K562 (cell line): ENCODE measurements around the gene SLBP.

Source experiments
- MAFK ChIP-seq: IDR thresholded peaks from 2 replicates; pipeline ENCODE4 v1.6.1; 2011; ENCODE audit warnings: low read length, improper control_type of control experiment
- RAD51 ChIP-seq: fragments of 450-650 bp; IDR thresholded peaks from 2 replicates; pipeline ENCODE4 v1.7.1; 2016; ENCODE audit warnings: low read depth, mild to moderate bottlenecking, borderline replicate concordance
- ZNF134 ChIP-seq: fragments of 250-450 bp; sonication (Bioruptor Pico); conservative IDR thresholded peaks from 2 replicates; pipeline ENCODE4 v1.4.0; 2020
- TF ChIP-seq, protein P1 (sequence below): fragments of 250-450 bp; sonication (Bioruptor Pico); IDR thresholded peaks from 2 replicates; pipeline ENCODE4 v1.4.0; 2020; ENCODE audit warnings: mild to moderate bottlenecking, moderate library complexity
- TF ChIP-seq, protein P2 (sequence below), 3 experiments: IDR thresholded peaks in 2 of 3; conservative IDR thresholded peaks in 1 of 3; 2 replicates each; pipeline ENCODE4 v1.5.1; 2011 to 2012; ENCODE audit warnings: low read length in 3 of 3, mild to moderate bottlenecking in 3 of 3, control low read depth in 2 of 3, improper control_type of control experiment in 1 of 3, inconsistent platforms in 1 of 3, low read depth in 1 of 3, mixed read lengths in 1 of 3, moderate library complexity in 1 of 3; ENCODE audit not compliant: insufficient read depth in 2 of 3
- TF ChIP-seq, protein P3 (sequence below): fragments of 450-650 bp; IDR thresholded peaks from 2 replicates; pipeline ENCODE4 v1.6.1; 2018; ENCODE audit warnings: mild to moderate bottlenecking, low read depth; ENCODE audit not compliant: partially characterized antibody

DNA sequence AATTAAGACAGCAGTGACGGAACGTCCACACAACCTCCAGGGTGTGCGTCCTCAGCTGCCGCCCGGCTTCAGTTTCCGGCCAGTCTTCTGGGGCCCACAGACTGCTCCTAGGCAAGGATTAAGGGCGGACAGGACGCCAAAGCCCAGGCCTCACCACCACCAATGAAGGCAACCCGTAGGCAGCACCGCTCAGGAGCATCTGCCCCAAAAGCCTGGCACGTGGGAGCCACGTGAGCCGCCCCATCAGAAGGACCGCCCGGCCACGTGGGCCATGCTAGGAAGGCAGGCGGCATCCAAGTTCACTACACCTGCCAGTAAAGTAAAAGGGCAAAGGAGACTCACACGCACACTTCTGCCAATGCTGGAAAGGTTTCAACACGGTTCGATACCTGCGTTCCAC lies 42.3 kb downstream of the SLBP start:
- TF ChIP-seq ZNF134 (CRISPR knock-in tag) = no peak
- TF ChIP-seq, protein P1, sequence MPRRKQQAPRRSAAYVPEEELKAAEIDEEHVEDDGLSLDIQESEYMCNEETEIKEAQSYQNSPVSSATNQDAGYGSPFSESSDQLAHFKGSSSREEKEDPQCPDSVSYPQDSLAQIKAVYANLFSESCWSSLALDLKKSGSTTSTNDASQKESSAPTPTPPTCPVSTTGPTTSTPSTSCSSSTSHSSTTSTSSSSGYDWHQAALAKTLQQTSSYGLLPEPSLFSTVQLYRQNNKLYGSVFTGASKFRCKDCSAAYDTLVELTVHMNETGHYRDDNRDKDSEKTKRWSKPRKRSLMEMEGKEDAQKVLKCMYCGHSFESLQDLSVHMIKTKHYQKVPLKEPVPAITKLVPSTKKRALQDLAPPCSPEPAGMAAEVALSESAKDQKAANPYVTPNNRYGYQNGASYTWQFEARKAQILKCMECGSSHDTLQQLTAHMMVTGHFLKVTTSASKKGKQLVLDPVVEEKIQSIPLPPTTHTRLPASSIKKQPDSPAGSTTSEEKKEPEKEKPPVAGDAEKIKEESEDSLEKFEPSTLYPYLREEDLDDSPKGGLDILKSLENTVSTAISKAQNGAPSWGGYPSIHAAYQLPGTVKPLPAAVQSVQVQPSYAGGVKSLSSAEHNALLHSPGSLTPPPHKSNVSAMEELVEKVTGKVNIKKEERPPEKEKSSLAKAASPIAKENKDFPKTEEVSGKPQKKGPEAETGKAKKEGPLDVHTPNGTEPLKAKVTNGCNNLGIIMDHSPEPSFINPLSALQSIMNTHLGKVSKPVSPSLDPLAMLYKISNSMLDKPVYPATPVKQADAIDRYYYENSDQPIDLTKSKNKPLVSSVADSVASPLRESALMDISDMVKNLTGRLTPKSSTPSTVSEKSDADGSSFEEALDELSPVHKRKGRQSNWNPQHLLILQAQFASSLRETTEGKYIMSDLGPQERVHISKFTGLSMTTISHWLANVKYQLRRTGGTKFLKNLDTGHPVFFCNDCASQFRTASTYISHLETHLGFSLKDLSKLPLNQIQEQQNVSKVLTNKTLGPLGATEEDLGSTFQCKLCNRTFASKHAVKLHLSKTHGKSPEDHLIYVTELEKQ = no peak
- TF ChIP-seq RAD51 = no peak
- no peak for TF ChIP-seq MAFK
- TF ChIP-seq, protein P2, sequence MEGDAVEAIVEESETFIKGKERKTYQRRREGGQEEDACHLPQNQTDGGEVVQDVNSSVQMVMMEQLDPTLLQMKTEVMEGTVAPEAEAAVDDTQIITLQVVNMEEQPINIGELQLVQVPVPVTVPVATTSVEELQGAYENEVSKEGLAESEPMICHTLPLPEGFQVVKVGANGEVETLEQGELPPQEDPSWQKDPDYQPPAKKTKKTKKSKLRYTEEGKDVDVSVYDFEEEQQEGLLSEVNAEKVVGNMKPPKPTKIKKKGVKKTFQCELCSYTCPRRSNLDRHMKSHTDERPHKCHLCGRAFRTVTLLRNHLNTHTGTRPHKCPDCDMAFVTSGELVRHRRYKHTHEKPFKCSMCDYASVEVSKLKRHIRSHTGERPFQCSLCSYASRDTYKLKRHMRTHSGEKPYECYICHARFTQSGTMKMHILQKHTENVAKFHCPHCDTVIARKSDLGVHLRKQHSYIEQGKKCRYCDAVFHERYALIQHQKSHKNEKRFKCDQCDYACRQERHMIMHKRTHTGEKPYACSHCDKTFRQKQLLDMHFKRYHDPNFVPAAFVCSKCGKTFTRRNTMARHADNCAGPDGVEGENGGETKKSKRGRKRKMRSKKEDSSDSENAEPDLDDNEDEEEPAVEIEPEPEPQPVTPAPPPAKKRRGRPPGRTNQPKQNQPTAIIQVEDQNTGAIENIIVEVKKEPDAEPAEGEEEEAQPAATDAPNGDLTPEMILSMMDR (IDR thresholded peaks at IDR 0.05 in 2 of 3, conservative IDR thresholded peaks at IDR 0.05 in 1 of 3; ENCODE audit: insufficient read depth in 2 of 3, low read depth in 1 of 3, low read length in 3 of 3) = no peak
- TF ChIP-seq, protein P3, sequence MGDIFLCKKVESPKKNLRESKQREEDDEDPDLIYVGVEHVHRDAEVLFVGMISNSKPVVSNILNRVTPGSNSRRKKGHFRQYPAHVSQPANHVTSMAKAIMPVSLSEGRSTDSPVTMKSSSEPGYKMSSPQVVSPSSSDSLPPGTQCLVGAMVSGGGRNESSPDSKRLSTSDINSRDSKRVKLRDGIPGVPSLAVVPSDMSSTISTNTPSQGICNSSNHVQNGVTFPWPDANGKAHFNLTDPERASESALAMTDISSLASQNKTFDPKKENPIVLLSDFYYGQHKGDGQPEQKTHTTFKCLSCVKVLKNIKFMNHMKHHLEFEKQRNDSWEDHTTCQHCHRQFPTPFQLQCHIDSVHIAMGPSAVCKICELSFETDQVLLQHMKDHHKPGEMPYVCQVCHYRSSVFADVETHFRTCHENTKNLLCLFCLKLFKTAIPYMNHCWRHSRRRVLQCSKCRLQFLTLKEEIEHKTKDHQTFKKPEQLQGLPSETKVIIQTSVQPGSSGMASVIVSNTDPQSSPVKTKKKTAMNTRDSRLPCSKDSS = no peak
